Measurements from ENCODE around the gene ARHGAP19.
A peak's percentile ranks its signal among the peaks of the same experiment; 100 is the strongest.

Gene ARHGAP19

GRCh38 chr10:97217299-97217698 is 75.1 kb downstream of the ARHGAP19 start:
- DNase-seq (ENCODE audit: low spot score) = no peak
- ChIA-PET POLR2A (ENCODE audit: low non-redundant PET) (no interaction called here), CTCF (interaction anchor here (0.9 to 1.5 kb wide), 4 partner anchors 11 to 180 kb away, joined by 3 to 4 read pairs (median 3); no protein-coding TSS in a partner anchor)
- H3K27ac ChIP-seq = no peak overlapping the region
- no peak for TF ChIP-seq CTCF (conservative IDR thresholded peaks at IDR 0.05; ENCODE audit: low read depth)

- POLR2A ChIA-PET (ENCODE audit: low non-redundant PET) = no interaction called here
Measured at GRCh38 chr10:97215619-97216260, 76.7 kb downstream of the ARHGAP19 start.

GRCh38 chr10:97213431-97213830 is 79.0 kb downstream of the ARHGAP19 start:
- TF ChIP-seq CTCF (conservative IDR thresholded peaks at IDR 0.05; ENCODE audit: low read depth) = no peak
- H3K27ac ChIP-seq = no peak overlapping the region
- no peak for DNase-seq (ENCODE audit: low spot score)
- CTCF ChIA-PET = interaction anchor here (1.1 to 4.5 kb wide), 3 partner anchors 17 to 177 kb away, joined by 3 to 77 read pairs (median 3); no protein-coding TSS in a partner anchor
- POLR2A ChIA-PET (ENCODE audit: low non-redundant PET) = no interaction called here

More at GRCh38 chr10:97215619-97216260, 76.7 kb downstream of the ARHGAP19 start:
- CTCF ChIA-PET = interaction anchor here (1.2 kb wide), 1 partner anchor 19 kb away, joined by 3 read pairs; no protein-coding TSS in a partner anchor
- no peak for DNase-seq (ENCODE audit: low spot score)
- H3K27ac ChIP-seq = no peak overlapping the region
- no peak for TF ChIP-seq CTCF (conservative IDR thresholded peaks at IDR 0.05; ENCODE audit: low read depth)

- ChIA-PET CTCF (interaction anchor here (0.6 to 4.5 kb wide), 31 partner anchors 9 to 1187 kb away, joined by 3 to 77 read pairs (median 5); partner anchors contain the start of gene SLIT1), POLR2A (ENCODE audit: low non-redundant PET) (interaction anchor here (0.6 to 1.0 kb wide), 3 partner anchors 9 to 173 kb away, joined by 3 read pairs; no protein-coding TSS in a partner anchor)
- no peak for DNase-seq (ENCODE audit: low spot score)
- no peak for TF ChIP-seq CTCF (conservative IDR thresholded peaks at IDR 0.05; ENCODE audit: low read depth)
- no peak overlapping the region for H3K27ac ChIP-seq
Measured at GRCh38 chr10:97211229-97211628, 81.2 kb downstream of the ARHGAP19 start.

- H3K27ac ChIP-seq = no peak overlapping the region
- DNase-seq (ENCODE audit: low spot score) = peak; percentile 70
- TF ChIP-seq CTCF (conservative IDR thresholded peaks at IDR 0.05; ENCODE audit: low read depth) = peak; percentile 96
- ChIA-PET CTCF (interaction anchor here (0.5 to 4.5 kb wide), 46 partner anchors 9 to 1410 kb away, joined by 3 to 77 read pairs (median 4); partner anchors contain the start of gene SLIT1), POLR2A (ENCODE audit: low non-redundant PET) (interaction anchor here (0.6 to 1.0 kb wide), 3 partner anchors 10 to 172 kb away, joined by 3 read pairs; no protein-coding TSS in a partner anchor)
Measured at GRCh38 chr10:97210543-97210960, 81.9 kb downstream of the ARHGAP19 start.

- ChIA-PET CTCF (interaction anchor here (0.7 to 4.4 kb wide), 5 partner anchors 11 to 833 kb away, joined by 5 to 36 read pairs (median 27); no protein-coding TSS in a partner anchor), POLR2A (ENCODE audit: low non-redundant PET) (no interaction called here)
- no peak for DNase-seq (ENCODE audit: low spot score)
- no peak overlapping the region for H3K27ac ChIP-seq
- TF ChIP-seq CTCF (conservative IDR thresholded peaks at IDR 0.05; ENCODE audit: low read depth) = no peak
Measured at GRCh38 chr10:97207756-97208346, 84.6 kb downstream of the ARHGAP19 start.

Measured in RWPE1 (cell line).